ENCODE data around the gene TNFSF13B.

- TF ChIP-seq CTCF (IDR thresholded peaks at IDR 0.05) = no peak
- TF ChIP-seq POLR2A (IDR thresholded peaks at IDR 0.05) = no peak
Measured at GRCh38 chr13:108226184-108226583, 43.3 kb upstream of the TNFSF13B start.

Measured in Peyer's patch (tissue), 4 donors.